GM06990 (cell line): ENCODE measurements around the gene IRS1.

Experiments
- DNase-seq: peaks from one replicate; pipeline ENCODE4 v3.0.0-alpha.2; 2011; ENCODE audit not compliant: insufficient read length; ENCODE audit errors: extremely low read depth
- H3K27me3 ChIP-seq: replicated peaks from 2 replicates; pipeline ENCODE4 v1.6.0; 2011; ENCODE audit warnings: low read length; ENCODE audit not compliant: control insufficient read depth, insufficient read depth
- H3K36me3 ChIP-seq: 2 replicates; pipeline ENCODE4 v1.5.1; 2011; ENCODE audit warnings: low read length; ENCODE audit not compliant: control insufficient read depth, insufficient read depth
- H3K4me3 ChIP-seq: replicated peaks from 2 replicates; pipeline ENCODE4 v1.5.1; 2011; ENCODE audit warnings: low read depth, mild to moderate bottlenecking, control low read depth, low read length
- TF ChIP-seq, protein P1 (sequence below): IDR thresholded peaks from 2 replicates; pipeline ENCODE4 v1.5.1; 2011; ENCODE audit warnings: low read length, control low read depth, mild to moderate bottlenecking, inconsistent platforms; ENCODE audit not compliant: insufficient read depth, poor library complexity, severe bottlenecking

The IRS1 gene

DNA sequence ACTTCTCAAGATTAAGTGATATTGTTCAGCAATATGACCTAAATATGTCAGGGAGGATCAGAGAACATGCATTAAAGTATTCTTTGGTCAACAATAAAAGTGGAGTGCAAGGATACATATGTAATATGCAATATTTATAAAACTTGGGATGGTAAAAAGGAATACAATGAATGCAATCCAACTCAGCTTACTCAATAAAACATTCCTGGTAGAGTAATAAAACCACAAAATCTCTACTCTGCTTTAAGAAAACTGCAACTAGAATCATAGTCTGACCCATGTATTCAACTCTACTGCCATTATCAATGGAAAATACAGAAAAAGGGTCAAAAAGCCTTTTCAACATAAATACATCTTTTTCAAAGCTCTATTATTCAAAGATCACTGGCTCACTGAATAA lies 11.6 kb downstream of the IRS1 start:
- no peak overlapping the region for H3K4me3 ChIP-seq

DNA sequence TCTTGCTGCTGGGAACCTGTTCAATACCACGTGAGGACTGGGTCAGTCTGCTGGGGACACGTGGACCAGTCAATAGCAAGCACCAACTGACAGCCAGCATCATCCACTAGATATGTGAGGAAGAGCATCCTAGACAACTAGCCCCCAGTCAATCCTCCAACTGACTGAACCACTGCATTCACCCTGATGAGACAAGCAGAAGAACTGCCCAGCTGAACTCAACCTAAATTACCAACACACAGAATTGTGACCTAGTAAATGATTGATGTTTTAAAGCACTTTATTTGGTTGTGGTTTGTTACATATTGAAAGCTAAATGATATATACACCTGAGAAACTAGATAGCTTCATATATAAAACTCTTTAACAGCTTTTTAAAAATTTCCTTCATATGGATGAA lies 15.7 kb downstream of the IRS1 start:
- no peak for DNase-seq

More for the DNA sequence above, 11.6 kb downstream of the IRS1 start:
- no peak for DNase-seq
- Histone ChIP-seq H3K36me3 (no peaks in the 10 kb centered on the region), H3K27me3 (no peaks in the 10 kb centered on the region)
- TF ChIP-seq, protein P1, sequence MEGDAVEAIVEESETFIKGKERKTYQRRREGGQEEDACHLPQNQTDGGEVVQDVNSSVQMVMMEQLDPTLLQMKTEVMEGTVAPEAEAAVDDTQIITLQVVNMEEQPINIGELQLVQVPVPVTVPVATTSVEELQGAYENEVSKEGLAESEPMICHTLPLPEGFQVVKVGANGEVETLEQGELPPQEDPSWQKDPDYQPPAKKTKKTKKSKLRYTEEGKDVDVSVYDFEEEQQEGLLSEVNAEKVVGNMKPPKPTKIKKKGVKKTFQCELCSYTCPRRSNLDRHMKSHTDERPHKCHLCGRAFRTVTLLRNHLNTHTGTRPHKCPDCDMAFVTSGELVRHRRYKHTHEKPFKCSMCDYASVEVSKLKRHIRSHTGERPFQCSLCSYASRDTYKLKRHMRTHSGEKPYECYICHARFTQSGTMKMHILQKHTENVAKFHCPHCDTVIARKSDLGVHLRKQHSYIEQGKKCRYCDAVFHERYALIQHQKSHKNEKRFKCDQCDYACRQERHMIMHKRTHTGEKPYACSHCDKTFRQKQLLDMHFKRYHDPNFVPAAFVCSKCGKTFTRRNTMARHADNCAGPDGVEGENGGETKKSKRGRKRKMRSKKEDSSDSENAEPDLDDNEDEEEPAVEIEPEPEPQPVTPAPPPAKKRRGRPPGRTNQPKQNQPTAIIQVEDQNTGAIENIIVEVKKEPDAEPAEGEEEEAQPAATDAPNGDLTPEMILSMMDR, result no peak

DNA sequence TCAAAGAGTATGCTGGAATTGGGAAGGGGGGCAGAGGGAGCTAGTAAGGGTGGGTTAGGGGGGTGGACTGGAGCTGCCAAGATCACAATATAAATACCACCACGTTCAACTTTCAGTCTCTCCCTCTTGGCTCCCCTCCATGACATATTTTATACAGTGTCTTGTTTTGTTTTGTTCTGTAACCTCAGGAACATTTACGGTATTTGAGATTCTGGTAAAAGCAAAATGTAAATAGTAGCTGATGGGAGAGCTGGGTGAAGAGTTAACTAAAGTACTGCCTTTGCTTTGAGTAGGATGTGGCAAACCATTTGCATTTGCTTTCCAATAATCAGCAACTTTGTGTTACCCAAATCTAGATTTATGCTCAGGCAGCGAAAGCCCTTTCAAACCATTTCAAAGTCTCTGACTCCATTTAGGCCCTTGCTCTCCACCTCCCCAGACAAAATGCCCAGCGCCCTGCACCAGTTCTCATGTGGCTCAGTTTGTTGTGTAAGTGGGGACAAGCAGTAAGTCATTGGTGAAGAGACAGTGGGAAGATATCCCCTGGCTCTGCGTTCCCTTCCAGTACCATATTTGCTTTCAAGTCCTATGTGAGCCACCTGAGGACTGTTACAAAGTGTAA lies 17.4 kb downstream of the IRS1 start:
- H3K4me3 ChIP-seq, result no peak overlapping the region
- no peaks in the 10 kb centered on the region for H3K36me3 ChIP-seq
- H3K27me3 ChIP-seq, result no peaks in the 10 kb centered on the region
- TF ChIP-seq, protein P1, result no peak
- no peak for DNase-seq

More for the DNA sequence above, 15.7 kb downstream of the IRS1 start:
- Histone ChIP-seq H3K4me3 (no peak overlapping the region), H3K27me3 (no peaks in the 10 kb centered on the region), H3K36me3 (no peaks in the 10 kb centered on the region)
- TF ChIP-seq, protein P1, result no peak

DNA sequence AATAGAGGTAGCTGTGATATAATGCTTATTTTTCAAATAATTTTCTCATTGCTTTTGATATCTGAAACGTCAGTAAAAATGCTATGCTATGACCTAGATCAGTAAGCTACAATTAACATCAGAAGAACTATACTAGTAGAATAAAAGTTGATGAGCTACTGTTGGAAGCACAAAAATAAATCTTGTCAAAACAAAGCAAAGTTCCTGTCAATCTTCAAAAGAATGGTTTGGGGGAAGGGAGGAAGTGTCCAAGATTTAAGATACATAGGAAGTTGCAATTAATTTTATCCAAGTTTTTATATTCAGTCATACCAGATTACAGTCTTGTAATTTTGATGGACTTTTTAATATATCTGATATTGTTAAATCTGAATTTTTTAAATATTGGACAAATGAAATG lies 19.2 kb downstream of the IRS1 start:
- no peak overlapping the region for H3K4me3 ChIP-seq
- no peaks in the 10 kb centered on the region for H3K36me3 ChIP-seq
- TF ChIP-seq, protein P1, result no peak
- no peaks in the 10 kb centered on the region for H3K27me3 ChIP-seq
- DNase-seq, result no peak

DNA sequence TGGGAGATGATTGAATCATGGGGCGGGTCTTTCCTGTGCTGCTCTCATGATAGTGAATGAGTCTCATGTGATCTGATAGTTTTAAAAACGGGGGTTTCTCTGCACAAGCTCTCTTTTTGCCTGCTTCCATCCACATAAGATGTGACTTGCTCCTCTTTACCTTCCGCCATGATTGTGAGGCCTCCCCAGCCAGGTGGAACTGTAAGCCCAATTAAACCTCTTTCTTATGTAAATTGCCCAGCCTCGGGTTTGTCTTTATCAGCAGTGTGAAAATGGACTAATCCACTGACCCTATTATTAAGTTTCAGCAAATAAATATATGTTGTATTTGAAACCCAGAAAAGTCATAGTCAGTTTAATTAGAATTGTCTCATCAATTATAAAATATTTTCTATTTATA lies 22.0 kb downstream of the IRS1 start:
- Histone ChIP-seq H3K4me3 (no peak overlapping the region), H3K36me3 (no peaks in the 10 kb centered on the region), H3K27me3 (no peaks in the 10 kb centered on the region)
- no peak for DNase-seq
- TF ChIP-seq, protein P1, result no peak

DNA sequence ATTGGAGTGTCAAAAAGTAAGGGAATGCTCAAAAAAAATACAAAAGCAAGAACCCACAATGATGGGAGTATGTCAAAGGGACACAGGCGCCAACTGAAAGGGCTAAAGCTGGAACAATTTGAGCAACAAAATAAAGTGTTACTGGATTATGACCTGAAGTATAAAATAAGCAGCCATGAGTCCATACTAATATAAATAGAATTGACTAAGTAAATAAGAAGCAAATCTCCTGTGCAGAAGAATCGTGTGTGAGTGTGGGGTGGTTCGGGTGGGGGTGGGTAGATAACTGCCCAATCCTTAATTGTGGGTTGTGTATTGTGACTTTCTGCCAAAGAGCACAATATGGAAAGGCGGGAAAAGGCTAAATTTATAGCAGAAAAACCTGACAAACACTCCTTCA lies 23.5 kb downstream of the IRS1 start:
- Histone ChIP-seq H3K4me3 (no peak overlapping the region), H3K36me3 (no peaks in the 10 kb centered on the region), H3K27me3 (no peaks in the 10 kb centered on the region)
- TF ChIP-seq, protein P1, result no peak
- no peak for DNase-seq
